Tibial nerve (tissue), 4 donors: ENCODE measurements around the gene EFCAB12. TPM values are rescaled to one million over a fixed set of nuclear protein-coding genes. Genes with fewer than 3 reads are reported as not detected.
"Not testable (repeated sequence)": the region's sequence is repeated elsewhere in the genome, so short reads cannot be mapped to it uniquely, and the experiment has no call there.

ENCODE experiments used
- DNase-seq, 2 donors: peaks; one replicate each; pipeline ENCODE4 v3.0.0-alpha.2; 2019; ENCODE audit warnings: low spot score in 2 of 2
- H3K27ac ChIP-seq, 4 donors: fragments of 200-600 bp; sonication (generic) in 3 of 4; one replicate each; pipeline ENCODE4 v1.5.1; 2017 to 2019; ENCODE audit warnings: mild to moderate bottlenecking in 1 of 4
- H3K27me3 ChIP-seq, 2 donors: fragments of 200-600 bp; sonication (generic) in 1 of 2; one replicate each; pipeline versions ENCODE4 v1.5.1 to v1.6.0; 2017 to 2019
- H3K36me3 ChIP-seq, 3 donors: fragments of 200-600 bp; sonication (generic); one replicate each; pipeline ENCODE4 v1.5.1; 2018 to 2019
- H3K4me1 ChIP-seq, 4 donors: fragments of 200-600 bp; sonication (generic) in 3 of 4; one replicate each; pipeline ENCODE4 v1.5.1; 2017 to 2019
- H3K4me3 ChIP-seq, 4 donors: fragments of 200-600 bp; sonication (generic) in 3 of 4; one replicate each; pipeline ENCODE4 v1.5.1; 2017 to 2019; ENCODE audit warnings: mild to moderate bottlenecking in 1 of 4, moderate library complexity in 1 of 4
- H3K9me3 ChIP-seq, 4 donors: fragments of 200-600 bp; sonication (generic) in 3 of 4; one replicate each; pipeline ENCODE4 v1.5.1; 2017 to 2019
- EP300 ChIP-seq, 2 donors: sonication (generic); formaldehyde crosslinking; IDR thresholded peaks; one replicate each; pipeline ENCODE4 v1.6.1; 2017; ENCODE audit warnings: antibody characterized with exemption in 2 of 2, mild to moderate bottlenecking in 1 of 2
- POLR2A ChIP-seq, 2 donors: fragments of 450-650 bp; IDR thresholded peaks; one replicate each; pipeline ENCODE4 v1.6.1; 2017; ENCODE audit warnings: antibody characterized with exemption in 2 of 2, mild to moderate bottlenecking in 2 of 2, moderate library complexity in 2 of 2
- WGBS, 2 donors: methylation state at CpG; one replicate each; pipeline ENCODE4 v1.1.5; 2018; 5-methylcytosine and 5-hydroxymethylcytosine counted together
- total RNA-seq, 4 donors: library from RNA; depleted of rRNA; stranded (reverse); fragments of >200 nt; gene quantifications; one replicate each; pipeline ENCODE4 v1.1.0, GENCODE V29; 2016
- TF ChIP-seq, protein P1 (sequence below), 5 experiments: fragments of 200-600 bp in 3 of 5; fragments of 450-650 bp in 2 of 5; sonication (generic) in 3 of 5; IDR thresholded peaks; one replicate each; pipeline ENCODE4 v1.5.1; 2016 to 2019; ENCODE audit warnings: antibody characterized with exemption in 5 of 5, mild to moderate bottlenecking in 3 of 5, moderate library complexity in 2 of 5

EFCAB12 gene
- total RNA-seq, 4 donors from 2014 or later: 0.22 to 2.2 (median 0.46) TPM

DNA sequence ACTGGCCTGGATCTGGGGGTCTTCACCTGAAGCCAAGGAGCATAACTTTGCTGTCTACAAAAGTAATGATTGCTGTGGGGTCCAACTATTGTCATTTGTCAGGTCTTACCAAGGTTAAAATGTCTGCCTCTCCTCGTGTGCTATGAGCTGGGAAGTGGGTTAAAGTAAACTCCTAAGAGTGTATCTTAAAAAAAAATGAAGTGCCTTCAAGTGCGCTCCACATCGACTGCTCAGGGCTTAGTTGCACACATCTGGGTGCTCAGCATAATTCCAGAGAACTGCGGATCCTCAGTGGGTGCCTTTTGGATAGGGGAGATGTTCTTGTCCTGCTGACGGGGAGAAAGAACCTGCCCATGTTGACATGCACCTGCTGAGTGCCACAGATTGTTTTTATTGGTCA, 40.9 kb downstream of the EFCAB12 start:
- TF ChIP-seq EP300 (IDR thresholded peaks at IDR 0.05) (no peak), POLR2A (IDR thresholded peaks at IDR 0.05) (no peak)
- TF ChIP-seq, protein P1, sequence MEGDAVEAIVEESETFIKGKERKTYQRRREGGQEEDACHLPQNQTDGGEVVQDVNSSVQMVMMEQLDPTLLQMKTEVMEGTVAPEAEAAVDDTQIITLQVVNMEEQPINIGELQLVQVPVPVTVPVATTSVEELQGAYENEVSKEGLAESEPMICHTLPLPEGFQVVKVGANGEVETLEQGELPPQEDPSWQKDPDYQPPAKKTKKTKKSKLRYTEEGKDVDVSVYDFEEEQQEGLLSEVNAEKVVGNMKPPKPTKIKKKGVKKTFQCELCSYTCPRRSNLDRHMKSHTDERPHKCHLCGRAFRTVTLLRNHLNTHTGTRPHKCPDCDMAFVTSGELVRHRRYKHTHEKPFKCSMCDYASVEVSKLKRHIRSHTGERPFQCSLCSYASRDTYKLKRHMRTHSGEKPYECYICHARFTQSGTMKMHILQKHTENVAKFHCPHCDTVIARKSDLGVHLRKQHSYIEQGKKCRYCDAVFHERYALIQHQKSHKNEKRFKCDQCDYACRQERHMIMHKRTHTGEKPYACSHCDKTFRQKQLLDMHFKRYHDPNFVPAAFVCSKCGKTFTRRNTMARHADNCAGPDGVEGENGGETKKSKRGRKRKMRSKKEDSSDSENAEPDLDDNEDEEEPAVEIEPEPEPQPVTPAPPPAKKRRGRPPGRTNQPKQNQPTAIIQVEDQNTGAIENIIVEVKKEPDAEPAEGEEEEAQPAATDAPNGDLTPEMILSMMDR (IDR thresholded peaks at IDR 0.05): no peak
- no peaks in the 10 kb centered on the region for H3K9me3 ChIP-seq
- H3K4me3 ChIP-seq: no peak overlapping the region
- WGBS, 2 donors: 93 to 94% methylated on average over 5 of the region's 5 CpGs
- H3K36me3 ChIP-seq: peaks cover 0 to 54% (median 0%) of the 10 kb centered on the region in 3 donors
- H3K27ac ChIP-seq: no peak overlapping the region
- peaks cover 0 to 18% (median 6%) of the 10 kb centered on the region in 4 donors for H3K4me1 ChIP-seq
- no peak for DNase-seq
- no peaks in the 10 kb centered on the region for H3K27me3 ChIP-seq

- H3K9me3 ChIP-seq: no peaks in the 10 kb centered on the region
- no peak overlapping the region for H3K4me3 ChIP-seq
- H3K4me1 ChIP-seq: peaks cover 0 to 18% (median 6%) of the 10 kb centered on the region in 4 donors
- TF ChIP-seq, protein P1 (IDR thresholded peaks at IDR 0.05): no peak
- no peak for TF ChIP-seq POLR2A (IDR thresholded peaks at IDR 0.05)
- DNase-seq: no peak
- H3K36me3 ChIP-seq: peaks cover 0 to 49% (median 0%) of the 10 kb centered on the region in 3 donors
- no peak overlapping the region for H3K27ac ChIP-seq
- 92 to 97% methylated on average over 10 of the region's 10 CpGs for WGBS, 2 donors
- H3K27me3 ChIP-seq: no peaks in the 10 kb centered on the region
Measured at GRCh38 chr3:129386984-129387383, 41.5 kb downstream of the EFCAB12 start.

GRCh38 chr3:129385507-129385906, 42.9 kb downstream of the EFCAB12 start:
- not testable (repeated sequence) for H3K9me3 ChIP-seq, DNase-seq, H3K27me3 ChIP-seq, H3K4me3 ChIP-seq, H3K27ac ChIP-seq
- 76 to 81% methylated on average over 7 of the region's 8 CpGs for WGBS, 2 donors
- H3K36me3 ChIP-seq: peaks cover 0 to 34% (median 0%) of the 10 kb centered on the region in 3 donors
- H3K4me1 ChIP-seq: peaks cover 0 to 18% (median 6%) of the 10 kb centered on the region in 4 donors

GRCh38 chr3:129384594-129385323, 43.7 kb downstream of the EFCAB12 start:
- TF ChIP-seq, protein P1 (IDR thresholded peaks at IDR 0.05): no peak
- TF ChIP-seq POLR2A (IDR thresholded peaks at IDR 0.05) (no peak), EP300 (IDR thresholded peaks at IDR 0.05) (no peak)
- H3K36me3 ChIP-seq: peaks cover 0 to 30% (median 0%) of the 10 kb centered on the region in 3 donors
- no peak overlapping the region for H3K27ac ChIP-seq
- no peaks in the 10 kb centered on the region for H3K27me3 ChIP-seq
- WGBS, 2 donors: 74 to 75% methylated on average over 18 of the region's 18 CpGs
- peaks cover 0 to 16% (median 6%) of the 10 kb centered on the region in 4 donors for H3K4me1 ChIP-seq
- H3K4me3 ChIP-seq: no peak overlapping the region
- no peaks in the 10 kb centered on the region for H3K9me3 ChIP-seq
- DNase-seq: no peak

GRCh38 chr3:129384103-129384502, 44.3 kb downstream of the EFCAB12 start:
- peaks cover 0 to 27% (median 0%) of the 10 kb centered on the region in 3 donors for H3K36me3 ChIP-seq
- not testable (repeated sequence) for H3K4me3 ChIP-seq, H3K27ac ChIP-seq, DNase-seq, H3K9me3 ChIP-seq, H3K27me3 ChIP-seq
- 66 to 79% methylated on average over 5 of the region's 5 CpGs for WGBS, 2 donors
- peaks cover 0 to 13% (median 1%) of the 10 kb centered on the region in 4 donors for H3K4me1 ChIP-seq

DNA sequence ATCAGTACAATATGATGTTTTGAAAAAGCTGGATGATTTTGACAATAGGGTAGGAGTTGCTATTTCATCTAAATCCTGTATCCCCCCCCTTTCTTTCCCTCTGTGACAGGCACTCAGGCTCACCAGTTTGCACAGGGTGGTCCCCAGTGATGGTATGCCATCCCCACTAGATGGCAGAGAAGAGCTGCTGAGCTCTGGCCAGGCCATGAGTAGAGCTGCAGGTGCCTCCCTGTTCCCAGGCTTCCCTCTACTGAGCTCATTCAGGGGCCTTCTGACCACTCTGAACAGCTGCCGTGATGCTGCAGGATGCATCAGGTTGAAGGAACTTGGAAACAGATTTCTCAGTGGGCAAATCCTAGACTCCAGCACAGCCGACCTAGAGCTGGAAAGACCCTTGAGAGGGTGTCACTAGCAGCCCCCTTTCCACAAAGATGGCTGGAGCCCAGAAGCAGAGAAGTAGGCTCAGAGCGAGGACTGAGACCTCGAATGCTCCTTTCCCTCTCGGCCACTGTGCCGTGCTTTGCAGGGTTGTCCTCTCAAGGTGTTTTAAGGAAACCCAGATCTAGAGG, 45.1 kb downstream of the EFCAB12 start:
- peak in 1 of 2 donors; percentile 24 for DNase-seq
- WGBS, 2 donors: 49 to 53% methylated on average over 6 of the region's 6 CpGs
- peaks cover 0 to 27% (median 0%) of the 10 kb centered on the region in 3 donors for H3K36me3 ChIP-seq
- TF ChIP-seq, protein P1 (IDR thresholded peaks at IDR 0.05): peak; percentile 55 to 68 (median 57)
- TF ChIP-seq EP300 (IDR thresholded peaks at IDR 0.05): no peak
- H3K9me3 ChIP-seq: no peaks in the 10 kb centered on the region
- H3K4me3 ChIP-seq: no peak overlapping the region
- no peak overlapping the region for H3K27ac ChIP-seq
- no peaks in the 10 kb centered on the region for H3K27me3 ChIP-seq
- peaks cover 0 to 6% (median 0%) of the 10 kb centered on the region in 4 donors for H3K4me1 ChIP-seq
